OCI-LY3 (cell line): ENCODE results near the gene OGFOD2.

Experiments used
- EZH2phosphoT487 ChIP-seq: fragments of 200-600 bp; shearing (Covaris generic); IDR thresholded peaks from 2 replicates; pipeline ENCODE4 v1.6.1; 2018; ENCODE audit warnings: antibody characterized with exemption, mixed run types, low read depth
- TF ChIP-seq, protein P1 (sequence below): fragments of 200-600, 300-600 bp; sonication (generic); IDR thresholded peaks from 2 replicates; pipeline ENCODE4 v1.5.1; 2014; ENCODE audit warnings: antibody characterized with exemption, low read length, low read depth

DNA sequence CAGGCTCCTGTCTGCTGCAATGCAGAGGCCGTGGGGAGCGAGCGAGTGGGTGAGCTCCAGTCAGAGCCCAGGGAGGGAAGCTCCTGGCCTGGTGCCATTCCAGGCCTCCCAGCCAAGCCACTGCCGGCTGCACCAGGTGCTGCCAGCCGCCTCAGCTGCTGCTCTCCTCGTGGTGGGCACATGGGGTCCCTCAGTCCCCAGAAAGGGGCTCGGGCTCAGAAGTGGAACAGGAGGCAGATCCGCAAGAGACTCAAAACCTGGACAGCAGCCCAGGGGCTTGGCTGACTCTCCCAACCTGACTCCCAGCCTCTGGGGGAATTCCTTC is 11.1 kb upstream of the OGFOD2 start:
- TF ChIP-seq, protein P1, sequence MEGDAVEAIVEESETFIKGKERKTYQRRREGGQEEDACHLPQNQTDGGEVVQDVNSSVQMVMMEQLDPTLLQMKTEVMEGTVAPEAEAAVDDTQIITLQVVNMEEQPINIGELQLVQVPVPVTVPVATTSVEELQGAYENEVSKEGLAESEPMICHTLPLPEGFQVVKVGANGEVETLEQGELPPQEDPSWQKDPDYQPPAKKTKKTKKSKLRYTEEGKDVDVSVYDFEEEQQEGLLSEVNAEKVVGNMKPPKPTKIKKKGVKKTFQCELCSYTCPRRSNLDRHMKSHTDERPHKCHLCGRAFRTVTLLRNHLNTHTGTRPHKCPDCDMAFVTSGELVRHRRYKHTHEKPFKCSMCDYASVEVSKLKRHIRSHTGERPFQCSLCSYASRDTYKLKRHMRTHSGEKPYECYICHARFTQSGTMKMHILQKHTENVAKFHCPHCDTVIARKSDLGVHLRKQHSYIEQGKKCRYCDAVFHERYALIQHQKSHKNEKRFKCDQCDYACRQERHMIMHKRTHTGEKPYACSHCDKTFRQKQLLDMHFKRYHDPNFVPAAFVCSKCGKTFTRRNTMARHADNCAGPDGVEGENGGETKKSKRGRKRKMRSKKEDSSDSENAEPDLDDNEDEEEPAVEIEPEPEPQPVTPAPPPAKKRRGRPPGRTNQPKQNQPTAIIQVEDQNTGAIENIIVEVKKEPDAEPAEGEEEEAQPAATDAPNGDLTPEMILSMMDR, result no peak
- no peak for TF ChIP-seq EZH2phosphoT487
